HepG2 (cell line): ENCODE results near the gene S100A12. TPM values are rescaled to one million over a fixed set of nuclear protein-coding genes. Genes with fewer than 3 reads are reported as not detected.

Source experiments
- ATAC-seq: fragments of 200-7000 bp; cut with Tn5 transposase; 3 replicates; pipeline ENCODE4 v1.9.1; 2020; ENCODE audit warnings: mild to moderate bottlenecking, moderate library complexity
- BruUV-seq: library from RNA; stranded (reverse); fragments of 400-500 nt; replicated peaks from 2 replicates; lab custom pipeline; 2021; lab: Mats Ljungman, UMichigan
- CTCF ChIA-PET: fragments of 300-600 bp; formaldehyde crosslinking; extraction: SDS; loops from one replicate; lab custom pipeline; 2021; ENCODE audit warnings: low total read pairs, inconsistent platforms, low intra/inter-chr PET ratio; lab: Yijun Ruan, JAX
- POLR2A ChIA-PET: fragments of 350-600 bp; sonication (Branson Sonifier 250); formaldehyde crosslinking; loops from one replicate; lab custom pipeline; 2020; ENCODE audit warnings: antibody characterized with exemption, inconsistent platforms; lab: Yijun Ruan, JAX
- DNase-seq: peaks from one replicate; pipeline ENCODE4 v3.0.0-alpha.2; 2015; ENCODE audit warnings: low spot score
- FAIRE-seq: peaks from 3 replicates; lab custom pipeline; 2011; peaks lifted over from hg19 to GRCh38; lab: Jason Lieb, UNC
- H2AFZ ChIP-seq: one replicate; pipeline ENCODE4 v1.6.1; 2011; ENCODE audit warnings: low read length, inconsistent platforms
- H3K27ac ChIP-seq: fragments of 300-600 bp; 3 replicates; pipeline ENCODE4 v1.8.0; 2011; ENCODE audit warnings: mixed run types, mild to moderate bottlenecking, mixed read lengths, low read length, inconsistent platforms; ENCODE audit not compliant: insufficient read depth; ENCODE audit errors: extremely low read length
- H3K27me3 ChIP-seq, 2 experiments: fragments of 200-600 bp in 1 of 2; 2 replicates in 1 of 2; 3 replicates in 1 of 2; pipeline versions ENCODE4 v1.6.0 to v1.8.0; 2011; ENCODE audit warnings: low read length in 2 of 2, mild to moderate bottlenecking in 2 of 2, moderate library complexity in 2 of 2, inconsistent platforms in 1 of 2; ENCODE audit not compliant: insufficient read depth in 2 of 2, control insufficient read depth in 1 of 2
- H3K36me3 ChIP-seq, 2 experiments: fragments of 200-600 bp in 1 of 2; replicated peaks in 1 of 2; 2 replicates in 1 of 2; 3 replicates in 1 of 2; pipeline versions ENCODE4 v1.5.1 to v1.8.0; 2011; ENCODE audit warnings: low read length in 2 of 2, inconsistent platforms in 1 of 2; ENCODE audit not compliant: insufficient read depth in 2 of 2, control insufficient read depth in 1 of 2
- H3K4me1 ChIP-seq: 2 replicates; pipeline ENCODE4 v1.5.1; 2012; ENCODE audit warnings: low read length, inconsistent platforms; ENCODE audit not compliant: insufficient read depth
- H3K4me2 ChIP-seq: 2 replicates; pipeline ENCODE4 v1.6.0; 2011; ENCODE audit warnings: low read depth, low read length, inconsistent platforms
- H3K4me3 ChIP-seq, 3 experiments: fragments of 200-600 bp in 1 of 3; sonication (generic), shearing (Covaris generic) in 1 of 3; replicated peaks in 1 of 3; 2 replicates each; pipeline ENCODE4 v1.5.1; 2011 to 2016; ENCODE audit warnings: low read length in 3 of 3, inconsistent platforms in 2 of 3, low read depth in 2 of 3, mild to moderate bottlenecking in 2 of 3, control low read depth in 1 of 3, mixed read lengths in 1 of 3; ENCODE audit not compliant: insufficient read depth in 1 of 3
- H3K79me2 ChIP-seq: one replicate; pipeline ENCODE4 v1.6.1; 2011; ENCODE audit warnings: low read length, inconsistent platforms; ENCODE audit not compliant: insufficient read depth
- H3K9ac ChIP-seq: 2 replicates; pipeline ENCODE4 v1.6.0; 2011; ENCODE audit warnings: mild to moderate bottlenecking, low read depth, low read length, inconsistent platforms; ENCODE audit not compliant: insufficient read depth
- H3K9me3 ChIP-seq: 2 replicates; pipeline ENCODE4 v1.5.1; 2012; ENCODE audit warnings: mild to moderate bottlenecking, low read length
- H4K20me1 ChIP-seq: 2 replicates; pipeline ENCODE4 v1.6.0; 2011; ENCODE audit warnings: inconsistent platforms, mild to moderate bottlenecking, low read length, moderate library complexity; ENCODE audit not compliant: insufficient read depth
- CTCF ChIP-seq: sonication (generic); formaldehyde crosslinking; IDR thresholded peaks from 2 replicates; pipeline ENCODE4 v1.5.0; 2020; ENCODE audit warnings: mild to moderate bottlenecking, missing genetic modification reagents, moderate library complexity
- GABPB1 ChIP-seq: IDR thresholded peaks from 2 replicates; pipeline ENCODE4 v1.6.1; 2016; ENCODE audit warnings: mild to moderate bottlenecking, missing genetic modification reagents, moderate library complexity, missing compliant biosample characterization
- HOXA7 ChIP-seq: sonication (generic); formaldehyde crosslinking; IDR thresholded peaks from 2 replicates; pipeline ENCODE4 v1.8.1; 2022; ENCODE audit warnings: mild to moderate bottlenecking, missing genetic modification reagents, moderate library complexity
- ISX ChIP-seq: sonication (generic); formaldehyde crosslinking; conservative IDR thresholded peaks from 2 replicates; pipeline ENCODE4 v1.5.0; 2020; ENCODE audit warnings: missing genetic modification reagents
- JUND ChIP-seq: sonication (generic); formaldehyde crosslinking; IDR thresholded peaks from 2 replicates; pipeline ENCODE4 v1.8.0; 2022; ENCODE audit warnings: mild to moderate bottlenecking, missing genetic modification reagents
- NBN ChIP-seq: fragments of 450-650 bp; conservative IDR thresholded peaks from 2 replicates; pipeline ENCODE4 v1.6.1; 2017
- PHF20 ChIP-seq: sonication (generic); formaldehyde crosslinking; IDR thresholded peaks from 2 replicates; pipeline ENCODE4 v1.5.0; 2020; ENCODE audit warnings: mild to moderate bottlenecking, missing genetic modification reagents
- RELA ChIP-seq: sonication (generic); formaldehyde crosslinking; IDR thresholded peaks from 2 replicates; pipeline ENCODE4 v1.4.0; 2020; ENCODE audit warnings: missing genetic modification reagents
- ZNF180 ChIP-seq: sonication (generic); formaldehyde crosslinking; IDR thresholded peaks from 2 replicates; pipeline ENCODE4 v1.4.0; 2020; ENCODE audit warnings: low read depth, missing genetic modification reagents, borderline replicate concordance
- ZNF232 ChIP-seq: sonication (generic); formaldehyde crosslinking; IDR thresholded peaks from 2 replicates; pipeline ENCODE4 v1.4.0; 2020; ENCODE audit warnings: missing genetic modification reagents, borderline replicate concordance
- ZNF619 ChIP-seq: sonication (generic); formaldehyde crosslinking; IDR thresholded peaks from 2 replicates; pipeline ENCODE4 v1.4.0; 2020; ENCODE audit warnings: mild to moderate bottlenecking, missing genetic modification reagents
- ZNF879 ChIP-seq: sonication (generic); formaldehyde crosslinking; IDR thresholded peaks from 2 replicates; pipeline ENCODE4 v1.8.1; 2023; ENCODE audit warnings: missing genetic modification reagents
- ZSCAN29 ChIP-seq: sonication (generic); formaldehyde crosslinking; conservative IDR thresholded peaks from 2 replicates; pipeline ENCODE4 v1.4.0; 2020; ENCODE audit warnings: mild to moderate bottlenecking, missing genetic modification reagents
- WGBS: methylation state at CpG from one replicate; pipeline ENCODE4 v1.1.6; 2017; ENCODE audit warnings: low lambda C conversion rate; 5-methylcytosine and 5-hydroxymethylcytosine counted together
- in situ Hi-C: cut with HindIII; loops from 2 replicates; pipeline ENCODE4 v1.10.0; 2017; ENCODE audit warnings: low pct_unique_long_range_greater_than_20kb; ENCODE audit not compliant: extremely low pct_ligation_motif_present
- intact Hi-C: fragments of 100-400 bp; cut with micrococcal nuclease; formaldehyde crosslinking; loops from one replicate; pipeline ENCODE4 v1.10.0; 2022; ENCODE audit not compliant: unreplicated experiment
- polyA plus RNA-seq, 8 experiments: library from polyadenylated mRNA; depleted of rRNA in 3 of 8; stranded (reverse) in 7 of 8; unstranded in 1 of 8; fragments of >200 nt; fragmentation: Illumina TruSeq in 4 of 8; extraction: Trizol in 4 of 8; gene quantifications; 2 replicates each; pipeline versions ENCODE4 v1.2.1 to v1.2.3, GENCODE V29; 2011 to 2016; ENCODE audit warnings: low read depth in 4 of 8, missing spikeins in 1 of 8, mixed read lengths in 1 of 8; ENCODE audit not compliant: insufficient read depth in 1 of 8
- total RNA-seq, 5 experiments: library from RNA; depleted of rRNA; stranded (reverse); fragments of >200 nt; fragmentation: Illumina TruSeq; extraction: Trizol; gene quantifications; 2 replicates each; pipeline ENCODE4 v1.2.3, GENCODE V29; 2016; ENCODE audit warnings: low read depth in 1 of 5

S100A12 gene
- total and polyA plus RNA-seq, 2 of the 13 experiments (the other 11 are each of a cell fraction or from before 2014, with no cell fraction given), result not detected

- TF ChIP-seq ZNF232 (CRISPR knock-in tag) (no peak), ISX (CRISPR knock-in tag) (no peak), HOXA7 (CRISPR knock-in tag) (no peak)
- TF ChIP-seq, all 625 proteins: peak for 0
Measured at GRCh38 chr1:153396461-153396860, 21.0 kb upstream of the S100A12 start (continued).

GRCh38 chr1:153395776-153396175, 20.4 kb upstream of the S100A12 start:
- in situ Hi-C loops (no loop called here), intact Hi-C loops (loop anchor here (10.0 kb wide), 2 partner anchors 61 to 1001 kb away; no protein-coding TSS in a partner anchor)
- no peak for TF ChIP-seq ZNF180
- TF ChIP-seq ZNF879 (CRISPR knock-in tag), result no peak
- TF ChIP-seq RELA (CRISPR knock-in tag), result no peak
- TF ChIP-seq ZNF619, result no peak
- no peak for TF ChIP-seq PHF20
- no peak for TF ChIP-seq NBN
- TF ChIP-seq JUND (CRISPR knock-in tag), result no peak
- no peak for TF ChIP-seq GABPB1 (CRISPR knock-in tag)
- TF ChIP-seq ZSCAN29 (CRISPR knock-in tag), result no peak
- no peak for TF ChIP-seq CTCF (CRISPR knock-in tag)
- Histone ChIP-seq H4K20me1 (no peaks in the 10 kb centered on the region), H3K4me2 (no peak overlapping the region), H3K4me3 (no peak overlapping the region), H2AFZ (no peak overlapping the region), H3K9ac (no peak overlapping the region), H3K27me3 (peaks cover 1 to 49% of the 10 kb centered on the region in 2 experiments; a peak in 4 of 5 replicates), H3K9me3 (no peaks in the 10 kb centered on the region), H3K4me1 (no peaks in the 10 kb centered on the region), H3K79me2 (no peaks in the 10 kb centered on the region), H3K27ac (no peak overlapping the region), H3K36me3 (no peaks in the 10 kb centered on the region)
- CTCF ChIA-PET, result no interaction called here
- no peak for FAIRE-seq
- DNase-seq, result no peak
- POLR2A ChIA-PET, result no interaction called here
- ATAC-seq, result no peak
- WGBS, result 6% methylated on average over 3 of the region's 6 CpGs
- no TSS peak for BruUV-seq
